ENCODE data around the gene SLC38A2.

- no peak for TF ChIP-seq CTCF (IDR thresholded peaks at IDR 0.05)
- no peak for TF ChIP-seq POLR2AphosphoS5 (IDR thresholded peaks at IDR 0.05; ENCODE audit: low read depth, low read length)
- no peak for TF ChIP-seq SIN3A (IDR thresholded peaks at IDR 0.05; ENCODE audit: borderline replicate concordance, insufficient read depth, low read depth, low read length)
These were observed 29.3 kb downstream of the SLC38A2 start for GRCh38 chr12:46343118-46343852.
